Omental fat pad (tissue), 4 donors: ENCODE measurements around the gene LANCL1. TPM values are rescaled to one million over a fixed set of nuclear protein-coding genes. Genes with fewer than 3 reads are reported as not detected.

Experiments
- ATAC-seq: fragments of 150-250 bp; one replicate; pipeline ENCODE4 v1.9.1; 2016; ENCODE audit warnings: mild to moderate bottlenecking, moderate library complexity; ENCODE audit not compliant: low FRiP score
- DNase-seq: peaks from one replicate; pipeline ENCODE4 v3.0.0-alpha.2; 2019; ENCODE audit warnings: low spot score
- total RNA-seq, 4 donors: library from RNA; depleted of rRNA; stranded (reverse); fragments of >200 nt; gene quantifications; one replicate each; pipeline ENCODE4 v1.1.0, GENCODE V29; 2016
- TF ChIP-seq, protein P1 (sequence below), 3 donors: fragments of 450-650 bp; IDR thresholded peaks; one replicate each; pipeline ENCODE4 v1.5.1; 2016 to 2017; ENCODE audit warnings: antibody characterized with exemption in 3 of 3, mild to moderate bottlenecking in 3 of 3, moderate library complexity in 2 of 3

The LANCL1 gene
- total RNA-seq, 4 donors from 2014 or later, result 20.8 to 33.6 (median 27.1) TPM

DNA sequence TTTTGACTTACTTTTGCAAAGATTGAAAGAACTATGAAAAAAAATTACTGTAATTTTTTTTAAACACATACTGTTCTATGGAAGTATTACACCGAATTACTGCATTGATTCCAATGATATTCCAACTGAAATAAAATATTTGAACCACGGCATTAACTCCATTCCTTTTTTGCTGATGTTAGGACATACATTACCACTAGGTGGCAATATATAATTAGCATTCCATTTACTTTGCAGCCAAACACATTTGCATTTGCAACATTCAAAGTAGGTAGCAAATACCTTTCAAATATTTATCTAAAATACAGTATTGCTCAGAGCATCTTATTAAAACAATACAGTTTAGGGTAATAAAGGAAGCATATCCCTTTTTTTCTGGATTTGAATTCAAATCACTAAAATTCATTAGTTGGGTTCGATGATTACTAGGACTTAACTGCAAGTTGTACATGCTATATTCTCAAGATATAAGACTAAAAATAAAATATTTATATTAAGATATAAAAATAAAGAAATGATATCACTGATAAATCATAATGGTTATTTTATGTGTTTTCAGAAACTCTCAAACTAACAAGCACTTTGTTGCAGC lies 31.3 kb downstream of the LANCL1 start:
- no peak for ATAC-seq
- TF ChIP-seq, protein P1, sequence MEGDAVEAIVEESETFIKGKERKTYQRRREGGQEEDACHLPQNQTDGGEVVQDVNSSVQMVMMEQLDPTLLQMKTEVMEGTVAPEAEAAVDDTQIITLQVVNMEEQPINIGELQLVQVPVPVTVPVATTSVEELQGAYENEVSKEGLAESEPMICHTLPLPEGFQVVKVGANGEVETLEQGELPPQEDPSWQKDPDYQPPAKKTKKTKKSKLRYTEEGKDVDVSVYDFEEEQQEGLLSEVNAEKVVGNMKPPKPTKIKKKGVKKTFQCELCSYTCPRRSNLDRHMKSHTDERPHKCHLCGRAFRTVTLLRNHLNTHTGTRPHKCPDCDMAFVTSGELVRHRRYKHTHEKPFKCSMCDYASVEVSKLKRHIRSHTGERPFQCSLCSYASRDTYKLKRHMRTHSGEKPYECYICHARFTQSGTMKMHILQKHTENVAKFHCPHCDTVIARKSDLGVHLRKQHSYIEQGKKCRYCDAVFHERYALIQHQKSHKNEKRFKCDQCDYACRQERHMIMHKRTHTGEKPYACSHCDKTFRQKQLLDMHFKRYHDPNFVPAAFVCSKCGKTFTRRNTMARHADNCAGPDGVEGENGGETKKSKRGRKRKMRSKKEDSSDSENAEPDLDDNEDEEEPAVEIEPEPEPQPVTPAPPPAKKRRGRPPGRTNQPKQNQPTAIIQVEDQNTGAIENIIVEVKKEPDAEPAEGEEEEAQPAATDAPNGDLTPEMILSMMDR (IDR thresholded peaks at IDR 0.05), result no peak

DNA sequence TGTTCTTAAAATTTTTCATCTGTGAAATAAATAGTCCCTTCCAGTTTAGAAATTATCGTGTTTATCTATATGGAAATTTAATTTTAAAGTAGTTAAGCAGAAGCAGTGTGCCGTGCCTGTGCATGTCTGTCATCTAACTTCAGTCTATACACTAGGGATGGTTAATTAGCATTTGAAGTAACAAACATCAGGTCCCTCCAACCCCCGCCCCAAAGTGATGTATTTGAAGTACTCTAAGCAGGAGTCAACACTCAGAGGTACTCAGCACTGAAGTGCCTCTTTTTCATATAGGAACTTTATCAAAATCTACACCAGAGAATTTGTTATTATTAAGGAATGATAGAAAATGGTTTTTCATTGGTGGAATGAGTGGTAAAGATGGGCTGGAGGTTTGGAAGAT lies 33.0 kb downstream of the LANCL1 start:
- ATAC-seq, result no peak
- TF ChIP-seq, protein P1 (IDR thresholded peaks at IDR 0.05), result no peak
- no peak for DNase-seq

More for the DNA sequence above, 31.3 kb downstream of the LANCL1 start:
- DNase-seq, result no peak

DNA sequence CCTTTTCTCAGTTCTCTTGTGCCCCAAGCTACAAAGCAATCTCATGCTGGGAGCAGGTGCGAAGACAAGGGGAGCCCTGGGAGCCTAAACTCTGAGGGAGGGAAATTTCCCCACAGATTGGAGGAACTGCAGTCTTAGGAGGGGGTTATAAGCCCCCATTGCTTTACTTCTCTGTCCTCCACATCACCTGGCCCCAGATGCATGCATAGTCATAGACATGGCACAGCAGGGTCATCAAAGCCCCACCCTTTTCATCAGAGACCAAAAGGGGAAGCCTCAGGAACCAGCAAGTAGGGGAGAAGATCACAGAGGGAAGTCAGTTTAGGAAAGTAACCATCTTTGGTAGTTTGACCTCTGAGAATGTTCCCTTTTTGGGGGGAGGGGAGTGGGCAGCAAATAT lies 33.7 kb downstream of the LANCL1 start:
- ATAC-seq, result no peak
- TF ChIP-seq, protein P1 (IDR thresholded peaks at IDR 0.05), result no peak
- DNase-seq, result no peak

DNA sequence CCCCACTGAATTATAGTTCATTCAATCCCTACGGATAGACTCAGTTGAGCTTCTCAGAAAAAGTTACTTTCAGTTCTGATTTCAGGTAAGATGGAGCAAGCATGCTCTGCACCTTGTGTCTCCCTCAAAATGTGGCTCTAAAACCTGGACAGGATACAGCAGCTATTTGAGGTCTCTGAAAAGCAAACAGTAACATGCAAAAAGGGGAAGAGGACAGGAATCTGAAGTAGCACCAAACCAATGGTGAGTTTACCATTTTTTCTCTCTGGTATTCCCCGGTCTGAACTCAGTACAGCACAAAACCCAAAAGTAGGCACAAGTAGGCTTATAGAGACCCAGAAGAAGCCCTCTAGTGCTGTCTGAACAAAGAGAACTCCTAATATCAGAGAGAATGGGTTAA lies 34.1 kb downstream of the LANCL1 start:
- TF ChIP-seq, protein P1 (IDR thresholded peaks at IDR 0.05), result no peak
- ATAC-seq (no peak), DNase-seq (no peak)

DNA sequence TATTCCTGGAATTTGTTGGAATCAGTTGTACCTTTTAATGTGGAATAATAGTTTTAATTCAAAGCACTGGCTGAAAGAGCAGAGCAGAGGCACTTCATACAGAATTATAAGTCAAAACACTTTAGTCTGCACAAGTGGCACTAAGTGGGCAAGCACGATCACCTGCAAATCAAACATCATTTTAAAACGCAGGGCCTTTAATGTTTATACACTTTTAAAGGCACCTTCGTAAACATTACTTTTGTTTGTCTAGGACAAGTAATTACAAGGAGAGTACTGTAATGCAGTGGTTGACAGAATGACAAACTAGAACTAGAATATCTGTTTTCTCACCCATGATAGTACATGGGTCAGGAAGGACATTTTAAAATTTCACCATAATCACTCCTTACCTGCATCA lies 36.4 kb downstream of the LANCL1 start:
- DNase-seq (no peak), ATAC-seq (no peak)
- TF ChIP-seq, protein P1 (IDR thresholded peaks at IDR 0.05), result no peak

DNA sequence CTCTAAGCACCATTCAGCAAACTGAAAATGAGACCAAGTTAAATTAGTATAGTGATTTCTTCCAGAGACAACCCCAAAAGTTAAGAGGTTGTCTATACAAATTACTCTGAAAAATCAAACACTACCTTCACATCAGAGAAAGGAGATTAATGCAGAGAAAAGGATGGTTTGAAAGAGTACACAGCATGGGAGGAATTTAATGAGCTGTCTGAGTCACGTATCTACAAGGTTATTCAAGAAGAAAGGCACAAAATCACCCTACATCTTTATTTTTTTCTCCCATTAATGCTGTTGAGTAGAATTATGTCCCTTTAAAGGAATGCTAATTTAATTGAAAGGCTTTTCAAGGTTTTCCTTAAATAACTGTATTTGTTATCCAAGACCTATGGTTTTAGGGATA lies 41.1 kb downstream of the LANCL1 start:
- TF ChIP-seq, protein P1 (IDR thresholded peaks at IDR 0.05), result no peak
- ATAC-seq (no peak), DNase-seq (no peak)

DNA sequence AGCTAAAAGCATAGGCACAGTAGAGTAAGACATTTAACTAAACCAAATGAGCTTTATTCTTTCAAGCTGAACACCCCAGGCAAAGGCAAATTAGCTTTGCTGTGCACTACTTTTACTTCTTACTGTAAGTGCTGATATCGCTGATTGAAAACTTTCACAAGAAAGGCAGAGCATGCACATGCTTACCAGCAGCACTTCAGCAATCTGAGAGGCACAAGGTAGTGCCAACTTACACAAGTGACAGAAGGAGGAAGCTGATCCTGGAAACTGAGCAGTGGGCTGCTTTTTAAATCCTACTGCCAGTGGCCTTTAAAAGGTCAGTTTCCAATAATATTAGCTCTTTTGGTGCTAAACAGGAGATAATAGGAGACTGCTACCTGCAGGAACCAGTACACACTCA lies 43.9 kb downstream of the LANCL1 start:
- TF ChIP-seq, protein P1 (IDR thresholded peaks at IDR 0.05), result no peak
- ATAC-seq, result no peak

More for the DNA sequence above, 43.9 kb downstream of the LANCL1 start:
- no peak for DNase-seq
